ENCODE data around the gene OSBPL6. TPM values are rescaled to one million over a fixed set of nuclear protein-coding genes. Genes with fewer than 3 reads are reported as not detected.

OSBPL6 gene
- total RNA-seq, 6 experiments from 2014 or later = 2.4 to 7.5 (median 3.3) TPM

GRCh38 chr2:178208336-178208735 lies 14.0 kb downstream of the OSBPL6 start:
- no peak overlapping the region for H3K4me3 Mint-ChIP-seq
- peaks cover 4% of the 10 kb centered on the region; the same call in 1 of the 2 replicates for H3K36me3 Mint-ChIP-seq (ENCODE audit: low read depth)
- H3K27ac Mint-ChIP-seq = no peak overlapping the region
- no peaks in the 10 kb centered on the region for H3K9me3 Mint-ChIP-seq
- no peak for TF ChIP-seq CTCF (IDR thresholded peaks at IDR 0.05)
- H3K4me1 Mint-ChIP-seq (ENCODE audit: low read depth) = peaks cover 51% of the 10 kb centered on the region
- no peak for DNase-seq
- peaks cover 1% of the 10 kb centered on the region; the same call in 1 of the 2 replicates for H3K27me3 Mint-ChIP-seq (ENCODE audit: insufficient read depth)

DNA sequence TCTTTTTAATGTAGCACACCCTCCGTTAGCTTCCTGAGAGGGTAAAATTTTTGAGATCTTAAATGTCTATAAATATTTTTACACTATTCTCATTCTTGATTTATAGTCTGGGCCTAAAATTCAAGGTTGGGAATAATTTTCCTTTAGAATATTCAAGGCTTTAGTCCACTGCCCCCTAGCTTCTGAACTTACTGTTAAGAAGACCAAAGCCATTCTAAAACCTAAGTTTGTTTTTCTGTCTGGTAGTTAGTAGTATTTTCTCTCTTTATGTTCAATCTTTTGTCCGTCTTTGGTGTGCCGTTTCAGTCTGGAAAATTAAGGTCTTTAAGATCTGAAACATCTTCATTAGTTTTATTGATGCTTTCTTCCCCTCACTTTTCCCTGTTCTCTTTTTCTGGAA lies 14.5 kb downstream of the OSBPL6 start:
- no peak for DNase-seq
- TF ChIP-seq CTCF (IDR thresholded peaks at IDR 0.05) = peak; percentile 76
- H3K27me3 Mint-ChIP-seq (ENCODE audit: insufficient read depth) = peaks cover 1% of the 10 kb centered on the region; the same call in 1 of the 2 replicates
- H3K27ac Mint-ChIP-seq = no peak overlapping the region
- H3K9me3 Mint-ChIP-seq = no peaks in the 10 kb centered on the region
- peaks cover 4% of the 10 kb centered on the region; the same call in 1 of the 2 replicates for H3K36me3 Mint-ChIP-seq (ENCODE audit: low read depth)
- H3K4me1 Mint-ChIP-seq (ENCODE audit: low read depth) = peaks cover 46% of the 10 kb centered on the region
- no peak overlapping the region for H3K4me3 Mint-ChIP-seq

- H3K4me1 Mint-ChIP-seq (ENCODE audit: low read depth) = peaks cover 23% of the 10 kb centered on the region
- no peak overlapping the region for H3K4me3 Mint-ChIP-seq
- no peaks in the 10 kb centered on the region for H3K9me3 Mint-ChIP-seq
- no peak for TF ChIP-seq CTCF (IDR thresholded peaks at IDR 0.05)
- peaks cover 1% of the 10 kb centered on the region; the same call in 1 of the 2 replicates for H3K27me3 Mint-ChIP-seq (ENCODE audit: insufficient read depth)
- H3K36me3 Mint-ChIP-seq (ENCODE audit: low read depth) = peaks cover 3% of the 10 kb centered on the region; the same call in 1 of the 2 replicates
- DNase-seq = no peak
- no peak overlapping the region for H3K27ac Mint-ChIP-seq
These were observed 17.1 kb downstream of the OSBPL6 start for GRCh38 chr2:178211460-178211859.

DNA sequence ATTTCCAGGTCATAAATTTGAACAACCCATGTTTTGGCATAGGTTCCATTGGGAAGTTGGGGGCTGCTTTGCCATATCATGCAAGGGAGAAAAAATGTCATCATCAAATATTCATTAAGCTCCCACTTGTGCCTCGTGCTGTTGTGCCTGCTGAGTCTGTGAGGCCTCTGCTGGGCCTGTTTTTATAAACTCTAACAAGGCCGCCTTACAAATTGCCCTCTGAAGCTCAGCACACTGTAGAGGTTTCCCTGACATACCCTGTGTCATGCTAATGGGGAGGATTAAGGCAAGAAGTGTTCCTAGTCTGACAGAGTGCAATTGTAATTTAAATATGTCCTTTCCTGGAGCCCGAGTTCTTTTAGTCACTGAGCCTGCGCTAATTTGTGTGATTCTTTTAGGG lies 17.6 kb downstream of the OSBPL6 start:
- Mint-ChIP-seq H3K27ac (no peak overlapping the region), H3K36me3 (ENCODE audit: low read depth) (peaks cover 4% of the 10 kb centered on the region; the same call in 1 of the 2 replicates), H3K27me3 (ENCODE audit: insufficient read depth) (peaks cover 1% of the 10 kb centered on the region; the same call in 1 of the 2 replicates), H3K9me3 (no peaks in the 10 kb centered on the region), H3K4me3 (no peak overlapping the region), H3K4me1 (ENCODE audit: low read depth) (peaks cover 20% of the 10 kb centered on the region)
- no peak for TF ChIP-seq CTCF (IDR thresholded peaks at IDR 0.05)
- no peak for DNase-seq

DNA sequence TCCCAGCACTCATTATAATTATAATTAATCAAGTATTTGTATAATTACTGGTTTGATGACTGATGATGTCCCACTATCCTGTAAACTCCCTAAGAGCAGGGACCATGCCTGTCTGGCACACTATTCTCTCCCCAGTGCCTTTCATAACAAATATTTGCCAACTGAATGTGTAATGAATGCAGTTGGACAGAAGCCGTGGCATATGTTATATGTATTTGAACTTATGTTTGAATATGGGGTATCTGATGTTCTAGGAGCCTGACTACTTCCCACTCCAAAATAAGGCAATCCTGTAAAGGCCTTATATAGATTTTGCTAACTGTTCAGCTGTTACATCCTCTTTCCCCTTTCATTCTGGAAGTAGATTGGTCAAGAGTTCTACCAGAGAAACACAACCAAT lies 19.7 kb downstream of the OSBPL6 start:
- no peak for DNase-seq
- Mint-ChIP-seq H3K4me3 (no peak overlapping the region), H3K9me3 (no peaks in the 10 kb centered on the region), H3K27me3 (ENCODE audit: insufficient read depth) (peaks cover 1% of the 10 kb centered on the region; the same call in 1 of the 2 replicates), H3K4me1 (ENCODE audit: low read depth) (peaks cover 6% of the 10 kb centered on the region; the same call in 1 of the 2 replicates), H3K36me3 (ENCODE audit: low read depth) (peaks cover 4% of the 10 kb centered on the region; the same call in 1 of the 2 replicates), H3K27ac (no peak overlapping the region)
- TF ChIP-seq CTCF (IDR thresholded peaks at IDR 0.05) = no peak
